ENCODE results near the gene ZNF423.

- TF ChIP-seq EZH2 (IDR thresholded peaks at IDR 0.05; ENCODE audit: borderline replicate concordance, low read length) (no peak), CTCF (conservative IDR thresholded peaks at IDR 0.05 in 1 of 2, IDR thresholded peaks at IDR 0.05 in 1 of 2; ENCODE audit: extremely low read depth in 1 of 2, insufficient read depth in 1 of 2, low read depth in 1 of 2, low read length in 2 of 2) (no peak)
These were observed 203.3 kb downstream of the ZNF423 start for GRCh38 chr16:49652456-49653172.
